Bronchial epithelial cell (primary cell): ENCODE results near the gene TCF19. TPM values are rescaled to one million over a fixed set of nuclear protein-coding genes. Genes with fewer than 3 reads are reported as not detected.

Experiments
- DNase-seq: peaks from one replicate; pipeline ENCODE4 v3.0.0-alpha.2; 2010; ENCODE audit warnings: low read depth
- FAIRE-seq: peaks from 2 replicates; lab custom pipeline; 2011; peaks lifted over from hg19 to GRCh38; lab: Jason Lieb, UNC
- H3K27me3 ChIP-seq: 2 replicates; pipeline ENCODE4 v1.5.1; 2011; ENCODE audit warnings: low read length; ENCODE audit not compliant: control insufficient read depth, insufficient read depth
- H3K36me3 ChIP-seq: 2 replicates; pipeline ENCODE4 v1.5.1; 2011; ENCODE audit warnings: low read length; ENCODE audit not compliant: control insufficient read depth, insufficient read depth
- H3K4me3 ChIP-seq: 2 replicates; pipeline ENCODE4 v1.5.1; 2011; ENCODE audit warnings: mild to moderate bottlenecking, low read depth, low read length, control low read depth
- total RNA-seq: library from RNA; depleted of rRNA; stranded (reverse); fragments of >200 nt; gene quantifications from 2 replicates; pipeline ENCODE4 v1.2.1, GENCODE V29; 2014
- TF ChIP-seq, protein P1 (sequence below): IDR thresholded peaks from 2 replicates; pipeline ENCODE4 v1.5.1; 2011; ENCODE audit warnings: mild to moderate bottlenecking, moderate library complexity, low read length, control low read depth, inconsistent platforms; ENCODE audit not compliant: insufficient read depth, severe bottlenecking

The TCF19 gene
- total RNA-seq, 1 donor from 2014 or later: 1.1 TPM

DNA sequence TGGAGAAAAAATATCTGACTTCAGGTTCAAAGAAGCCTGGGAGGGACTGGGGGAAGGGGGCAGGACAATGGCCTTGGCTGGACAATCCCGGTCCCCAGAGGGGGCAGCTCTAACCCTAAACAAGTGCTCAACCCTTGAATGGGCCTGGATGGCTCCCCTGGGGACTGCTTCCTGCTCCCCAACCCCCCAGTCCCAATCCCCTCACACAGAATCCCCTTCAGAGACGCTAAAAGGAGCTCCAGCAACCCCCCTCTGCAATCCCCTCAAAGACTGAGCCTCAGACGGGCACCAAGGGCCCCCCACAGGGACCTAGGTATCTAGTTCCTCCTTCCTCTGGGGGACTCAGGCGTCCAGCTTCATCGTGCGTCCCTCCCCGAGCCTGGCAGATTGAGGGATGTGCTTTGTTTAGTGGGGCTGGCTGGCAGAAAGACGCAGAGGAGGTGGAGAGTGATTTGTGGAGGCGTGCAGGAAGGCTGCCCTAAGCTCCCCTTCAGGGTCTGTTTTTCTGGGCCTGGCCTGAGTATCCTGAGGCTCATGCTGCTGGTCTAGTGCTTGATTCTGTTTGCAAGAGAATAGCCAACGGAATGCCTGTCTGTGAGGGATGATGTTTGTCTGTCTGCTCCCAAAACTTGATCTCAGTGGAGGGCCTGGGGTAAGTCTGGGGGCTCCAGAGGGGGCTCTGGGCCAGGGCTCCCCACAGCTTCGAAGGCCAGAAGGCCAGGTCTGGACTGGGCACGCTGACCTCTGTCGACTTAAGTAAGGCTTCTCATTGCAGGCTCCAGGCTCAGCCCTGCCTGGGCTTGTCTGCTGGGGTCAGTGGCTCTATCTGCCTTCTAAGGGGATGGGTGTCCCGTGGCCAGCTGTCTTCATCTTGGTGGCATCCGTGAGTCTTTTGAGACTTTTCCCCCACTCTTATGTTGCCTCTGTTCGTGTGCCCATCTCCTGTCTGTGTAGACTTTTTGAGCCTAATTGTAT, 13.8 kb downstream of the TCF19 start:
- TF ChIP-seq, protein P1, sequence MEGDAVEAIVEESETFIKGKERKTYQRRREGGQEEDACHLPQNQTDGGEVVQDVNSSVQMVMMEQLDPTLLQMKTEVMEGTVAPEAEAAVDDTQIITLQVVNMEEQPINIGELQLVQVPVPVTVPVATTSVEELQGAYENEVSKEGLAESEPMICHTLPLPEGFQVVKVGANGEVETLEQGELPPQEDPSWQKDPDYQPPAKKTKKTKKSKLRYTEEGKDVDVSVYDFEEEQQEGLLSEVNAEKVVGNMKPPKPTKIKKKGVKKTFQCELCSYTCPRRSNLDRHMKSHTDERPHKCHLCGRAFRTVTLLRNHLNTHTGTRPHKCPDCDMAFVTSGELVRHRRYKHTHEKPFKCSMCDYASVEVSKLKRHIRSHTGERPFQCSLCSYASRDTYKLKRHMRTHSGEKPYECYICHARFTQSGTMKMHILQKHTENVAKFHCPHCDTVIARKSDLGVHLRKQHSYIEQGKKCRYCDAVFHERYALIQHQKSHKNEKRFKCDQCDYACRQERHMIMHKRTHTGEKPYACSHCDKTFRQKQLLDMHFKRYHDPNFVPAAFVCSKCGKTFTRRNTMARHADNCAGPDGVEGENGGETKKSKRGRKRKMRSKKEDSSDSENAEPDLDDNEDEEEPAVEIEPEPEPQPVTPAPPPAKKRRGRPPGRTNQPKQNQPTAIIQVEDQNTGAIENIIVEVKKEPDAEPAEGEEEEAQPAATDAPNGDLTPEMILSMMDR: no peak
- H3K36me3 ChIP-seq: peaks cover under 1% of the 10 kb centered on the region
- no peak for FAIRE-seq
- DNase-seq: no peak
- no peaks in the 10 kb centered on the region for H3K27me3 ChIP-seq
- H3K4me3 ChIP-seq: no peak overlapping the region

DNA sequence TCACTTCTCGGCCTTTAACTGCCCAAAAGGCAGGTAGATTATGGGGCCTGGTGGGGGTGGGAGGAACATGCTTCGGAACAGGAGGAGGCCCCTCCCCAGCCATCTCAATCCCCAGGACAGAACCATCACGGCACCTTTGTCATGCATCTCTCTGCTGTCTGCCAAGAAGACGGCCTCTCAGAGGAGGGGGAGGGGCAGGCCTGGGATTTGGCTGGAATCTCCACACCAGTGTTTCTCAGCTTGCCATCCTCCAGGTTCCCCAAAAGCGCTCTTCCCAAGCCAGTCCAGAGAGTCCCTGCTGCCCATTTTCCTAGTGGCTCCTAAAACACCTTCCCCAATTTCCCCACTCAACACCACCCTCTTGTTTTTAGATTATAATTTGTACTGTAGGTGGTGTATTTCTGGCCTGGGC, 14.6 kb downstream of the TCF19 start:
- no peak for DNase-seq
- Histone ChIP-seq H3K4me3 (no peak overlapping the region), H3K27me3 (no peaks in the 10 kb centered on the region), H3K36me3 (peaks cover 3% of the 10 kb centered on the region)
- no peak for FAIRE-seq
- TF ChIP-seq, protein P1: no peak

DNA sequence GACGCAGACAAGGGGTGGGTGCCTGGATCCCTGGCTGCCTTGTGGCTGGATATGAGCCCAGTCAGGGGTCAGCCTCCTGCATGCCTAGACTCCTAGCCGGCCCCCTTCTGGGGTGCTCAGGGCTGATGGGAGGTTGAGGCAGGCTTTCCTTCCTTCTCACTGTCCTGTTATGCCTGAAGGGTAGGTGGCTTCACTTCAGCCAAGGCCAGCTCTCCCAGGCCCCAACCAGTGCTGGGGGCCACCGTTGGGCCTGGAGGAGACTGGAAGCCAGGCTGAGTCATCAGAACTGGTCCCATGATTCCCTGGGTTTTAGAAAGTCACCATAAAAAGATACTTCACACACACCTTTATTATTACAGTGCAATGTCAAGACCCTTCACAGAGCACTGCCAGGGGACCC, 15.0 kb downstream of the TCF19 start:
- no peaks in the 10 kb centered on the region for H3K27me3 ChIP-seq
- H3K4me3 ChIP-seq: no peak overlapping the region
- no peak for DNase-seq
- TF ChIP-seq, protein P1: no peak
- FAIRE-seq: no peak
- H3K36me3 ChIP-seq: peaks cover 3% of the 10 kb centered on the region

DNA sequence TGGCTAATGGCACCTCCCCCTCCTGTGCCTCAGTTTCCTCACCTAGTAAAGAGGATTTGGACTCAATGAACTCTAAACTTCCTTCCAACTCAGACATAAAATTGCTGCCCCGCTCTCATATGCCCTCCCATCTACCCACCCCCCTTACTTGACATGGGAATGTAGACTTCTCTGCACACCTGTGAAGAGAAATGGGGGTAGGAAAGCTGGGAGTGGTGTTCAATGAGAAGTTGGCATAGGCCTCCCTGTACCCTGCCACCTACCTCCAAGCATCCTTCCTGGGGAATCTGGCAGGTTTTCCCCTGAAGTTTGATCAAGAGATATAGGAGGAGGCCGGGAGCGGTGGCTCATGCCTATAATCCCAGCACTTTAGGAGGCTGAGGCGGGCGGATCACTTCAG, 16.0 kb downstream of the TCF19 start:
- Histone ChIP-seq H3K4me3 (no peak overlapping the region), H3K27me3 (no peaks in the 10 kb centered on the region), H3K36me3 (peaks cover 3% of the 10 kb centered on the region)
- TF ChIP-seq, protein P1: no peak
- no peak for FAIRE-seq
- DNase-seq: no peak

DNA sequence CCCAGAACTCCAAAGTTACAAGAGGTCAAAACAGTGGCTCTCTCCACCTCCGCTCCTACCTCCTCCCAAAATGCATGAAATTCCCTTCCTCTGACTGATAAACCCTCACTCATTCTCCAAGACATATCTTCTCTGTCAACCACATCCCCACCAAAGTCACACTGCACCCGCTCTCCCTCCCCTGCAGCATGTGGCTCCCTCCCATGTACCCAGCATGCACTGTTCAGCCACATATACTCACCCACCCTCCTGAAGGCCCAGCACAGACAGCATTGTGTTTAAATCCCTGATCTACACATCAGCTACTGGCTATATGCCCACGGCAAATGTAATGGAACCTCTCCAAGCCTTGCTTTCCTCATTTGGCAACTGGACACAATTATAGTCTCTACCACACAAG, 17.6 kb downstream of the TCF19 start:
- peaks cover 5% of the 10 kb centered on the region for H3K36me3 ChIP-seq
- TF ChIP-seq, protein P1: no peak
- DNase-seq (no peak), FAIRE-seq (no peak)
- no peaks in the 10 kb centered on the region for H3K27me3 ChIP-seq
- H3K4me3 ChIP-seq: no peak overlapping the region
